ENCODE data around the gene CAT. TPM values are rescaled to one million over a fixed set of nuclear protein-coding genes. Genes with fewer than 3 reads are reported as not detected.

The CAT gene
- total RNA-seq, 1 donor from 2014 or later = 69.2 TPM

GRCh38 chr11:34459507-34460162, 20.9 kb downstream of the CAT start:
- Histone ChIP-seq H3K4me3 (no peak overlapping the region), H3K9me3 (no peaks in the 10 kb centered on the region), H3K36me3 (peaks cover 59 to 82% of the 10 kb centered on the region in 2 donors), H3K27me3 (no peaks in the 10 kb centered on the region), H3K27ac (no peak overlapping the region), H3K4me1 (no peaks in the 10 kb centered on the region)
- no peak for DNase-seq (ENCODE audit: low spot score in 2 of 2)
- intact Hi-C loops (cut with DNase I) = no loop called here
- no peak for TF ChIP-seq CTCF (IDR thresholded peaks at IDR 0.05)

- DNase-seq (ENCODE audit: low spot score in 2 of 2) = no peak
- no peak overlapping the region for H3K4me3 ChIP-seq
- H3K27me3 ChIP-seq = no peaks in the 10 kb centered on the region
- no peak overlapping the region for H3K27ac ChIP-seq
- intact Hi-C loops (cut with DNase I) = no loop called here
- H3K36me3 ChIP-seq = peaks cover 59 to 82% of the 10 kb centered on the region in 2 donors
- no peak for TF ChIP-seq CTCF (IDR thresholded peaks at IDR 0.05)
- H3K9me3 ChIP-seq = no peaks in the 10 kb centered on the region
- no peaks in the 10 kb centered on the region for H3K4me1 ChIP-seq
Measured at GRCh38 chr11:34460278-34460677, 21.5 kb downstream of the CAT start.

- no peaks in the 10 kb centered on the region for H3K4me1 ChIP-seq
- no peak for TF ChIP-seq CTCF (IDR thresholded peaks at IDR 0.05)
- H3K9me3 ChIP-seq = peaks cover 0 to 6% of the 10 kb centered on the region in 2 donors
- H3K36me3 ChIP-seq = peaks cover 64 to 83% of the 10 kb centered on the region in 2 donors
- no peak overlapping the region for H3K4me3 ChIP-seq
- no peak overlapping the region for H3K27ac ChIP-seq
- intact Hi-C loops (cut with DNase I) = no loop called here
- no peak for DNase-seq (ENCODE audit: low spot score in 2 of 2)
- H3K27me3 ChIP-seq = no peaks in the 10 kb centered on the region
Measured at GRCh38 chr11:34461215-34461614, 22.5 kb downstream of the CAT start.

- intact Hi-C loops (cut with DNase I) = no loop called here
- peaks cover 65 to 86% of the 10 kb centered on the region in 2 donors for H3K36me3 ChIP-seq
Measured at GRCh38 chr11:34464591-34465051, 25.9 kb downstream of the CAT start.

GRCh38 chr11:34466802-34467488, 28.2 kb downstream of the CAT start:
- H3K4me1 ChIP-seq = no peaks in the 10 kb centered on the region
- H3K4me3 ChIP-seq = no peak overlapping the region
- peaks cover 0 to 8% of the 10 kb centered on the region in 2 donors for H3K9me3 ChIP-seq
- intact Hi-C loops (cut with DNase I) = no loop called here
- H3K27ac ChIP-seq = no peak overlapping the region
- TF ChIP-seq CTCF (IDR thresholded peaks at IDR 0.05) = no peak
- H3K36me3 ChIP-seq = peaks cover 73 to 98% of the 10 kb centered on the region in 2 donors
- H3K27me3 ChIP-seq = no peaks in the 10 kb centered on the region
- DNase-seq (ENCODE audit: low spot score in 2 of 2) = no peak

More at GRCh38 chr11:34464591-34465051, 25.9 kb downstream of the CAT start:
- Histone ChIP-seq H3K9me3 (peaks cover 0 to 8% of the 10 kb centered on the region in 2 donors), H3K27me3 (no peaks in the 10 kb centered on the region), H3K4me1 (no peaks in the 10 kb centered on the region), H3K4me3 (no peak overlapping the region), H3K27ac (no peak overlapping the region)
- no peak for DNase-seq (ENCODE audit: low spot score in 2 of 2)
- no peak for TF ChIP-seq CTCF (IDR thresholded peaks at IDR 0.05)

Data from ascending aorta (tissue), 2 donors.